Myocyte (in vitro differentiated cells): ENCODE results near the gene TMEM255B. TPM values are rescaled to one million over a fixed set of nuclear protein-coding genes. Genes with fewer than 3 reads are reported as not detected.
"Not testable (repeated sequence)": the region's sequence is repeated elsewhere in the genome, so short reads cannot be mapped to it uniquely, and the experiment has no call there.

ENCODE experiments used
- DNase-seq: peaks from one replicate; pipeline ENCODE4 v3.0.0-alpha.2; 2012; ENCODE audit warnings: low read depth
- total RNA-seq: library from RNA; depleted of rRNA; stranded (reverse); fragments of >200 nt; gene quantifications from 2 replicates; pipeline ENCODE4 v1.2.3, GENCODE V29; 2014

Gene TMEM255B
- total RNA-seq, 1 donor from 2014 or later = 0.21 TPM

- no peak for DNase-seq
Observed at GRCh38 chr13:113748101-113748861, 10.7 kb upstream of the TMEM255B start.

GRCh38 chr13:113748862-113749451 lies 10.1 kb upstream of the TMEM255B start:
- DNase-seq = no peak

- no peak for DNase-seq
Observed at GRCh38 chr13:113749507-113749906, 9.5 kb upstream of the TMEM255B start.

GRCh38 chr13:113749967-113750366 lies 9.1 kb upstream of the TMEM255B start:
- no peak for DNase-seq

- no peak for DNase-seq
Observed at GRCh38 chr13:113750554-113751399, 8.2 kb upstream of the TMEM255B start.

- no peak for DNase-seq
Observed at GRCh38 chr13:113751491-113751890, 7.5 kb upstream of the TMEM255B start.

GRCh38 chr13:113752211-113752986 lies 6.6 kb upstream of the TMEM255B start:
- DNase-seq = not testable (repeated sequence)

- DNase-seq = no peak
Observed at GRCh38 chr13:113753171-113753570, 5.9 kb upstream of the TMEM255B start.

- no peak for DNase-seq
Observed at GRCh38 chr13:113754242-113754641, 4.8 kb upstream of the TMEM255B start.

GRCh38 chr13:113754691-113755090 lies 4.3 kb upstream of the TMEM255B start:
- DNase-seq = no peak

- no peak for DNase-seq
Observed at GRCh38 chr13:113756441-113757097, 2.5 kb upstream of the TMEM255B start.

GRCh38 chr13:113759525-113760137 lies 605 bp downstream of the TMEM255B start:
- peak; percentile 22 for DNase-seq

GRCh38 chr13:113761136-113761535 lies 2.1 kb downstream of the TMEM255B start:
- no peak for DNase-seq

GRCh38 chr13:113762075-113762474 lies 3.0 kb downstream of the TMEM255B start:
- DNase-seq = no peak

- DNase-seq = no peak
Observed at GRCh38 chr13:113762538-113762937, 3.5 kb downstream of the TMEM255B start.

GRCh38 chr13:113763254-113763653 lies 4.2 kb downstream of the TMEM255B start:
- no peak for DNase-seq

GRCh38 chr13:113763961-113764792 lies 5.2 kb downstream of the TMEM255B start:
- DNase-seq = no peak

GRCh38 chr13:113764793-113765563 lies 6.0 kb downstream of the TMEM255B start:
- no peak for DNase-seq

- no peak for DNase-seq
Observed at GRCh38 chr13:113765564-113765910, 6.5 kb downstream of the TMEM255B start.
